GM23338 (cell line): Measurements from ENCODE around the gene CD247. TPM values are rescaled to one million over a fixed set of nuclear protein-coding genes. Genes with fewer than 3 reads are reported as not detected.
A peak's percentile ranks its signal among the peaks of the same experiment; 100 is the strongest.

Experiments used
- ATAC-seq: fragments of 200-7000 bp; cut with Tn5 transposase; 3 replicates; pipeline ENCODE4 v1.9.1; 2020
- DNase-seq: peaks from one replicate; pipeline ENCODE4 v3.0.0-alpha.2; 2015; ENCODE audit warnings: low spot score
- H2AFZ ChIP-seq: fragments of 200-600 bp; sonication (generic); 2 replicates; pipeline ENCODE4 v1.8.0; 2016; ENCODE audit warnings: antibody characterized with exemption, mild to moderate bottlenecking, moderate library complexity
- H3F3A ChIP-seq: fragments of 200-600 bp; sonication (generic); replicated peaks from 2 replicates; pipeline ENCODE4 v1.8.0; 2017; ENCODE audit warnings: antibody characterized with exemption, mixed run types, low read depth
- H3K27ac ChIP-seq: fragments of 200-600 bp; sonication (generic); 2 replicates; pipeline ENCODE4 v1.6.1; 2016; ENCODE audit warnings: low read depth
- H3K27me3 ChIP-seq: fragments of 200-600 bp; sonication (generic); 2 replicates; pipeline ENCODE4 v1.8.0; 2016; ENCODE audit warnings: mild to moderate bottlenecking, mixed run types, moderate library complexity; ENCODE audit not compliant: insufficient read depth
- H3K36me3 ChIP-seq: fragments of 200-600 bp; sonication (generic); 2 replicates; pipeline ENCODE4 v1.8.0; 2016; ENCODE audit warnings: mild to moderate bottlenecking; ENCODE audit not compliant: insufficient read depth
- H3K4me1 ChIP-seq: fragments of 200-600 bp; sonication (generic); 2 replicates; pipeline ENCODE4 v1.8.0; 2016; ENCODE audit warnings: mild to moderate bottlenecking, moderate library complexity; ENCODE audit not compliant: insufficient read depth
- H3K4me2 ChIP-seq: fragments of 200-600 bp; sonication (generic); 2 replicates; pipeline ENCODE4 v1.7.1; 2017; ENCODE audit warnings: mixed run types
- H3K4me3 ChIP-seq: fragments of 200-600 bp; sonication (generic); 2 replicates; pipeline ENCODE4 v1.6.1; 2016; ENCODE audit warnings: mixed run types
- H3K79me2 ChIP-seq: fragments of 200-600 bp; sonication (generic); replicated peaks from 2 replicates; pipeline ENCODE4 v1.8.0; 2017; ENCODE audit warnings: mild to moderate bottlenecking; ENCODE audit not compliant: insufficient read depth
- H3K9me2 ChIP-seq: fragments of 200-600 bp; sonication (generic); 2 replicates; pipeline ENCODE4 v1.8.0; 2017; ENCODE audit not compliant: insufficient read depth
- H4K20me1 ChIP-seq: fragments of 200-600 bp; sonication (generic); replicated peaks from 2 replicates; pipeline ENCODE4 v1.8.0; 2017; ENCODE audit warnings: mild to moderate bottlenecking; ENCODE audit not compliant: insufficient read depth
- H3K27ac Mint-ChIP-seq: 2 replicates; pipeline ENCODE4 v1.8.0; 2020; ENCODE audit warnings: inconsistent platforms, mild to moderate bottlenecking, moderate library complexity, mixed read lengths
- H3K27me3 Mint-ChIP-seq: 3 replicates; pipeline ENCODE4 v1.8.0; 2022; ENCODE audit warnings: low read depth, mild to moderate bottlenecking, moderate library complexity, mixed read lengths, inconsistent platforms; ENCODE audit not compliant: insufficient read depth, poor library complexity
- H3K36me3 Mint-ChIP-seq: 3 replicates; pipeline ENCODE4 v1.8.0; 2021; ENCODE audit warnings: low read depth, mild to moderate bottlenecking, inconsistent platforms, moderate library complexity, mixed read lengths
- H3K4me1 Mint-ChIP-seq: 3 replicates; pipeline ENCODE4 v1.8.0; 2020; ENCODE audit warnings: mild to moderate bottlenecking, inconsistent platforms, mixed read lengths
- H3K4me3 Mint-ChIP-seq: 3 replicates; pipeline ENCODE4 v1.8.0; 2021; ENCODE audit warnings: moderate library complexity, mild to moderate bottlenecking, inconsistent platforms, mixed read lengths
- H3K9me3 Mint-ChIP-seq: 3 replicates; pipeline ENCODE4 v1.8.0; 2020; ENCODE audit warnings: moderate library complexity, mild to moderate bottlenecking, inconsistent platforms, mixed read lengths
- CREB1 ChIP-seq: fragments of 250-450 bp; sonication (Bioruptor Pico); IDR thresholded peaks from 2 replicates; pipeline ENCODE4 v1.5.0; 2020; ENCODE audit warnings: low read depth, mild to moderate bottlenecking, moderate library complexity
- CTCF ChIP-seq, 2 experiments: fragments of 200-600 bp in 1 of 2; sonication (generic) in 1 of 2; conservative IDR thresholded peaks; 2 replicates each; pipeline versions ENCODE4 v1.5.1 to v1.6.1; 2016 to 2017; ENCODE audit warnings: antibody characterized with exemption in 2 of 2, low read depth in 2 of 2, mild to moderate bottlenecking in 2 of 2, moderate library complexity in 1 of 2
- EZH2 ChIP-seq: fragments of 200-600 bp; sonication (generic); IDR thresholded peaks from one replicate; pipeline ENCODE4 v1.8.0; 2017; ENCODE audit warnings: antibody characterized with exemption, mild to moderate bottlenecking, low read depth; ENCODE audit not compliant: unreplicated experiment
- EZH2phosphoT487 ChIP-seq: fragments of 200-600 bp; sonication (generic); IDR thresholded peaks from one replicate; pipeline ENCODE4 v1.8.1; 2018; ENCODE audit warnings: antibody characterized with exemption; ENCODE audit not compliant: unreplicated experiment
- JUNB ChIP-seq: IDR thresholded peaks from one replicate; pipeline ENCODE4 v1.6.1; 2016; ENCODE audit warnings: antibody characterized with exemption; ENCODE audit not compliant: unreplicated experiment
- NANOG ChIP-seq: IDR thresholded peaks from 2 replicates; pipeline ENCODE4 v1.6.1; 2016; ENCODE audit warnings: antibody characterized with exemption, borderline replicate concordance
- POLR2AphosphoS5 ChIP-seq: IDR thresholded peaks from 2 replicates; pipeline ENCODE4 v1.6.1; 2016; ENCODE audit warnings: antibody characterized with exemption, low read depth
- REST ChIP-seq: IDR thresholded peaks from one replicate; pipeline ENCODE4 v1.6.1; 2018; ENCODE audit warnings: antibody characterized with exemption; ENCODE audit not compliant: unreplicated experiment
- STAT1 ChIP-seq: IDR thresholded peaks from one replicate; pipeline ENCODE4 v1.6.1; 2016; ENCODE audit warnings: antibody characterized with exemption; ENCODE audit not compliant: unreplicated experiment
- ZNF114 ChIP-seq: fragments of 250-450 bp; sonication (Bioruptor Pico); IDR thresholded peaks from 2 replicates; pipeline ENCODE4 v1.5.0; 2020; ENCODE audit warnings: mild to moderate bottlenecking, moderate library complexity
- ZNF331 ChIP-seq: fragments of 250-450 bp; sonication (Bioruptor Pico); IDR thresholded peaks from 2 replicates; pipeline ENCODE4 v1.5.0; 2020; ENCODE audit warnings: low read depth, mild to moderate bottlenecking, moderate library complexity
- ZNF462 ChIP-seq: fragments of 250-450 bp; sonication (Bioruptor Pico); IDR thresholded peaks from 2 replicates; pipeline ENCODE4 v1.5.0; 2020; ENCODE audit warnings: mild to moderate bottlenecking, moderate library complexity
- polyA plus RNA-seq: library from polyadenylated mRNA; unstranded; fragments of >200 nt; fragmentation: Nextera tagmentation; extraction: Ambion mirVana; gene quantifications from 2 replicates; pipeline ENCODE4 v1.2.1, GENCODE V29; 2016
- total RNA-seq: library from RNA; depleted of rRNA; stranded (reverse); fragments of >200 nt; shearing (Covaris generic); gene quantifications from 2 replicates; pipeline ENCODE4 v1.2.3, GENCODE V29; 2014

CD247 gene
- total and polyA plus RNA-seq, 2 experiments from 2014 or later: 1.2 to 1.4 TPM

GRCh38 chr1:167486090-167486824 is 32.1 kb downstream of the CD247 start:
- no peaks in the 10 kb centered on the region for H3K79me2 ChIP-seq
- peaks cover 38% of the 10 kb centered on the region for H3K4me1 Mint-ChIP-seq
- H3K36me3 ChIP-seq: no peaks in the 10 kb centered on the region; the same call in 1 of the 2 replicates
- no peaks in the 10 kb centered on the region for H4K20me1 ChIP-seq
- no peak for DNase-seq
- H3K27ac ChIP-seq: no peak overlapping the region
- no peaks in the 10 kb centered on the region for H3K9me2 ChIP-seq
- no peaks in the 10 kb centered on the region for H3K36me3 Mint-ChIP-seq
- no peaks in the 10 kb centered on the region for H3K9me3 Mint-ChIP-seq
- H3K4me3 Mint-ChIP-seq: no peak overlapping the region
- peaks cover 26% of the 10 kb centered on the region for H3K4me1 ChIP-seq
- H3K4me3 ChIP-seq: no peak overlapping the region
- peak overlapping the region; percentile 57; the same call in 1 of the 2 replicates for H3K27ac Mint-ChIP-seq
- no peak overlapping the region for H3K4me2 ChIP-seq
- H3F3A ChIP-seq: no peaks in the 10 kb centered on the region; the same call in 1 of the 2 replicates
- no peak for TF ChIP-seq POLR2AphosphoS5
- no peak for TF ChIP-seq JUNB
- TF ChIP-seq STAT1: no peak
- no peak for TF ChIP-seq EZH2
- no peak for TF ChIP-seq ZNF462 (CRISPR knock-in tag)
- TF ChIP-seq REST: no peak
- TF ChIP-seq CTCF (conservative IDR thresholded peaks at IDR 0.05; ENCODE audit: low read depth in 2 of 2): no peak
- TF ChIP-seq CREB1 (CRISPR knock-in tag): no peak
- TF ChIP-seq ZNF331 (CRISPR knock-in tag): no peak
- no peak for TF ChIP-seq ZNF114
- TF ChIP-seq EZH2phosphoT487: no peak
- TF ChIP-seq NANOG: no peak
- no peak for ATAC-seq
- peaks cover 24% of the 10 kb centered on the region for H3K27me3 Mint-ChIP-seq
- H2AFZ ChIP-seq: peak overlapping the region; percentile 39
- no peaks in the 10 kb centered on the region for H3K27me3 ChIP-seq
